AG04449 (cell line): ENCODE measurements around the gene FASLG.

Source experiments
- CTCF ChIA-PET: fragments of 350-600 bp; formaldehyde crosslinking; extraction: SDS; loops from one replicate; lab custom pipeline; 2021; ENCODE audit warnings: antibody characterized with exemption; lab: Yijun Ruan, JAX
- POLR2A ChIA-PET: fragments of 400-600, 350-600 bp; formaldehyde crosslinking; extraction: SDS; loops from one replicate; lab custom pipeline; 2020; ENCODE audit warnings: antibody characterized with exemption, inconsistent platforms; lab: Yijun Ruan, JAX
- DNase-seq: peaks from one replicate; pipeline ENCODE4 v3.0.0-alpha.2; 2010; ENCODE audit warnings: low read depth, low spot score
- H3K4me3 ChIP-seq: 2 replicates; pipeline ENCODE4 v1.5.1; 2011; ENCODE audit warnings: low read depth, mild to moderate bottlenecking, control low read depth, low read length
- TF ChIP-seq, protein P1 (sequence below): IDR thresholded peaks from one replicate; pipeline ENCODE4 v1.5.1; 2011; ENCODE audit warnings: mild to moderate bottlenecking, moderate library complexity, low read length, control low read depth, inconsistent platforms; ENCODE audit not compliant: insufficient read depth; ENCODE audit errors: missing control alignments

Gene FASLG

DNA sequence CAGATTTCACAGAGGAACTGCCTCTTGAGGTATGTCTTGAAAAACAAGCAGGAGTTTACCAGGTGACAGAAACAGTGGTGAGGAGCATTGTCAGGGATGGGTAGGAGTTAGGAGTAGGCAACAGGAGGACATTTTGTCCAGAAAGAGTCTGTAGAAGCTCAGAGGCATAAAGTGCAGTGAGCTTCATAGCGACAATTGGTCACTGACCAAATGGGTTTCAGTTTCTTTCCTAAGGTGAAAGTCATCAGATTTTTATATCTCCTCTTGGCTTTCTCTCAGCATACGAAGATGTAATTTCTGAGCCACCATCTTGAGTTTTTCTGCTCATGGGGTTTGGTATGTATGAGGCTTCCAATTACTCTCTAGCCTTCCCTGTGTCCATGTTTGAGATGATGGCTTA lies 29.3 kb upstream of the FASLG start:
- POLR2A ChIA-PET, result no interaction called here
- CTCF ChIA-PET, result no interaction called here
- no peak overlapping the region for H3K4me3 ChIP-seq
- DNase-seq, result no peak
- TF ChIP-seq, protein P1, sequence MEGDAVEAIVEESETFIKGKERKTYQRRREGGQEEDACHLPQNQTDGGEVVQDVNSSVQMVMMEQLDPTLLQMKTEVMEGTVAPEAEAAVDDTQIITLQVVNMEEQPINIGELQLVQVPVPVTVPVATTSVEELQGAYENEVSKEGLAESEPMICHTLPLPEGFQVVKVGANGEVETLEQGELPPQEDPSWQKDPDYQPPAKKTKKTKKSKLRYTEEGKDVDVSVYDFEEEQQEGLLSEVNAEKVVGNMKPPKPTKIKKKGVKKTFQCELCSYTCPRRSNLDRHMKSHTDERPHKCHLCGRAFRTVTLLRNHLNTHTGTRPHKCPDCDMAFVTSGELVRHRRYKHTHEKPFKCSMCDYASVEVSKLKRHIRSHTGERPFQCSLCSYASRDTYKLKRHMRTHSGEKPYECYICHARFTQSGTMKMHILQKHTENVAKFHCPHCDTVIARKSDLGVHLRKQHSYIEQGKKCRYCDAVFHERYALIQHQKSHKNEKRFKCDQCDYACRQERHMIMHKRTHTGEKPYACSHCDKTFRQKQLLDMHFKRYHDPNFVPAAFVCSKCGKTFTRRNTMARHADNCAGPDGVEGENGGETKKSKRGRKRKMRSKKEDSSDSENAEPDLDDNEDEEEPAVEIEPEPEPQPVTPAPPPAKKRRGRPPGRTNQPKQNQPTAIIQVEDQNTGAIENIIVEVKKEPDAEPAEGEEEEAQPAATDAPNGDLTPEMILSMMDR, result no peak

DNA sequence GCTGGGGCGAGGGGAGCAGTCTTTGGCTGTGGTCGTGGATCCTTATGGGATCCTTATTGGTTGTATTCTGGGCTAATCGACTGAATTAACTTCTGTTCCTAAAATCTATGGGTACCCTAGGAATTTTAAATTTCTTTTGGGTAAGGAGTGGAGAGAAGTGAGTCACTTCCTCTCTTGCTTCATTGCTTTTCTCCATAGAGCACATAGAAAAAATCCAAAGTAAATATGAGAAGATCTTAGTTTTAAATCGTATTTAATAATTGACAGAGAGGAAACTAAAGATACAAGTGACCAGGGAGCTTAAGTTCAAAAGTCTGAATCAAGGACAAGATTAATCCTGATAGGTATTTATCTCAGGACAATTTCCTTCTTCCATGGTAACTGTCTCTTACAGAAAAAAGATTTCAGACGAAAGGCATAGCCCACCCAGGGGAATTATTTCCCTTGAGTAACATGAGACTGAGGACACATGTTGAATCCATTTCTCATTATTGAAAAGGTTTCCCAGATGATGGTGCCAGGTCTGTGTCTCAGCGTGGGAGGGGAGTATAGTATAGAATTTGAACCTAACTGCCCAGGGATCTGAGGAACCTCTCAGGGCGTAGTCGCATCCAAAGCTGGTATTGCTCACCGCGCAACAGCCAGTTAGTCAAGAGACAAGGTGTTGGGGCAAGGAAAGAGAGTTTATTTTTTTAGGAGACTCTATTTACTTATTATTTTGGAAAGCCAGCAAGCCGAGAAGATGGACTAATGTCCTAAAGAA lies 28.7 kb upstream of the FASLG start:
- H3K4me3 ChIP-seq, result no peak overlapping the region
- ChIA-PET POLR2A (no interaction called here), CTCF (interaction anchor here (1.3 kb wide), 1 partner anchor 89 kb away, joined by 3 read pairs; no protein-coding TSS in a partner anchor)
- DNase-seq, result no peak
- TF ChIP-seq, protein P1, result no peak

DNA sequence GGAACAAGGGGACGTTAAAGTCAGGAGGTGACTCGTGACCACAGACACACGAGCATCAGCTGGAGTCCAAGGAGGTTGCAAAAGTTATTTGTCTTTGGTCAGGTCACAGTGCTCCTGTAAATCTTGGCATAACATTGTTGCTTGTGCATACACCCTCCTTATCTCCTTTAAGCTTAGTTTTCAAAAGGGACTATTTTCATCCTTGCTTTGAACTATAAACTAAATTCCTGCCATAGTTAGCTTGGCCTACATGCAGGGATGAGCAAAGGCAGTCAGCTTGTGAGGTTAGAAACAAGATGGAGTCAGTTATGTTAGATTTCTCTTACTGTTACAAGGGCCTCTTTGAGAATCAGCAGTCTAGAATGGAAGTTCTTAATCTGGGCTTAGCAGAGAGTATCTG lies 28.0 kb upstream of the FASLG start:
- H3K4me3 ChIP-seq, result no peak overlapping the region
- ChIA-PET POLR2A (no interaction called here), CTCF (interaction anchor here (1.3 kb wide), 1 partner anchor 88 kb away, joined by 3 read pairs; no protein-coding TSS in a partner anchor)
- no peak for DNase-seq
- TF ChIP-seq, protein P1, result no peak

DNA sequence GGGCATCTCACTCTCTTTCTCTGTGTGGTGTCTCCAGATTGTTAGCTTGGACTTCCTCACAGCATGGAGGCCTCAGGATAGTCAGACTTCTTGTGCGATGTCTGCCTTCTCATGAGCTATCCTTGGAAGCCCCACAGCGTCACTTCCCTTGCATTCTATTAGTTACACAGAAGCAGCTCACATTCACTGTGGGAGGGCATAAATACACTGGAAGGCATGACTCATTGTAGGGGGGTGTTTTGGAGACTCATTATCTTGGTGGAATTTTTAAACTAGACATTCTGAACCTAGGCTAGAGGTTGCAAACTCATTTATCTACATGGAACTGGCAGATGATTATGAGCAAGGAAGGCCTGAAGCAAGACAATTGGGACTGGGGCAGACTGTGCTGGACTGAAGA lies 21.4 kb upstream of the FASLG start:
- POLR2A ChIA-PET, result no interaction called here
- H3K4me3 ChIP-seq, result no peak overlapping the region
- peak; percentile 58 for DNase-seq
- TF ChIP-seq, protein P1, result no peak
- CTCF ChIA-PET, result interaction anchor here (2.4 kb wide), 1 partner anchor 82 kb away, joined by 9 read pairs; no protein-coding TSS in a partner anchor

DNA sequence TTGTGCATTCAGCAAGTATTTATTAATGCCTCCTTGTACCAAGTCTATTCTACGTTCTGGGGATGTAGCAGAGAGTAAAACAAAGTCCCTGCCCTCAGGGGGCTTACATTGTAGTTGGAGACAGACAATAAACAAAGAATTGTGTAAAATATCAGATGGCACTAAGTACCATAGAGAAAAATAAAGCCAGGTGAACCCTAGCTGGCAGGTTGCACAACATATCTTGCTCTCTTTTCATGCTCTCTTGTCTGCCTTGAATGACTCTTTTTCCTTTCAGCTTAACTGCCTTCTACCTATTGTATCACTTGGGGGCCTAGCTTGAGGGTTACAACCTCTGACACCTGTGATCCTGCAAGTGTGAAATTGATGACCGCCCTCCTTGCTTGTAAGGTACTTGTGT lies 20.7 kb upstream of the FASLG start:
- CTCF ChIA-PET, result interaction anchor here (1.0 to 2.4 kb wide), 2 partner anchors 44 to 82 kb away, joined by 3 to 9 read pairs; no protein-coding TSS in a partner anchor
- TF ChIP-seq, protein P1, result no peak
- no peak for DNase-seq
- H3K4me3 ChIP-seq, result no peak overlapping the region
- POLR2A ChIA-PET, result no interaction called here
